Measurements from ENCODE around the gene VPS52. TPM values are rescaled to one million over a fixed set of nuclear protein-coding genes. Genes with fewer than 3 reads are reported as not detected.

The VPS52 gene
- total and polyA plus RNA-seq, 9 of the 15 experiments (the other 6 are each of a cell fraction or from before 2014, with no cell fraction given) = 24.4 to 103 (median 40.2) TPM

DNA sequence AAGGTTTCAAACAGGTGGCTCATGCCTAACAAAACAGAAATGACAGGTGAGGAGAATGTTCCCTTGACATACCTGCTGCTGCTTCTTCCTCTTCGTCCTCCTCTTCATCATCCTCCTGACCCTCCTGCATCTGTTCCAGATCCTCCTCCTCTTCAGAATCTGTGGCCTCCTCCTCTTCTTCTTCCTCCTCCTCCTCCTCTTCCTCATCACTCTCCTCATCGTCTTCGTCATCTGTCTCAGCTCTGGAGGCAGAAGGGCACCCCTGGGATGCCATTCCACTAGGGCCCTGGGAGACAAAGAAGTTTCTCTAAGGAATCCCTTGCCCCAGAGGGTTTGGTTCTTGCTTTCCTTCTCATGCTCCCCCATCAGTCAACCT is 48.3 kb upstream of the VPS52 start:
- Histone ChIP-seq H2AFZ (ENCODE audit: low read depth, low read length) (no peak overlapping the region), H3K27ac (ENCODE audit: extremely low read depth, low read depth, low read length) (peak overlapping the region; percentile 89), H3K9me3 (replicated peaks; ENCODE audit: control insufficient read depth, insufficient read depth, low read depth, low read length) (no peaks in the 10 kb centered on the region), H4K20me1 (replicated peaks; ENCODE audit: control insufficient read depth, insufficient read depth, low read length) (0 out of 2 replicates have a peak, but pooled peaks cover 3% of the 10 kb centered on the region), H3K27me3 (ENCODE audit: control insufficient read depth in 2 of 2, insufficient read depth in 2 of 2, low read length in 2 of 2) (no peaks in the 10 kb centered on the region), H3K4me3 (peak overlapping the region; percentile 3; the same call in 1 of the 2 replicates), H3K9me1 (ENCODE audit: control insufficient read depth, insufficient read depth, low read length) (peaks cover 3% of the 10 kb centered on the region), H3K4me2 (ENCODE audit: insufficient read depth, low read length) (peak overlapping the region; percentile 88), H3K9ac (ENCODE audit: insufficient read depth in 1 of 2, low read depth in 2 of 2, low read length in 2 of 2) (peak overlapping the region; percentile 30 to 55; a peak in 2 of 4 replicates), H3K36me3 (ENCODE audit: control insufficient read depth, insufficient read depth, low read length) (peaks cover 43% of the 10 kb centered on the region), H3K79me2 (ENCODE audit: control insufficient read depth, insufficient read depth, low read length) (peaks cover 52% of the 10 kb centered on the region), H3K4me1 (replicated peaks in 1 of 2; ENCODE audit: control insufficient read depth in 2 of 2, insufficient read depth in 2 of 2, low read length in 2 of 2) (peaks cover 56 to 68% of the 10 kb centered on the region in 2 experiments)
- 76% methylated on average over 3 of the region's 3 CpGs for WGBS (ENCODE audit: insufficient coverage, low coverage, missing lambda C conversion rate)
- TF ChIP-seq, protein P1, sequence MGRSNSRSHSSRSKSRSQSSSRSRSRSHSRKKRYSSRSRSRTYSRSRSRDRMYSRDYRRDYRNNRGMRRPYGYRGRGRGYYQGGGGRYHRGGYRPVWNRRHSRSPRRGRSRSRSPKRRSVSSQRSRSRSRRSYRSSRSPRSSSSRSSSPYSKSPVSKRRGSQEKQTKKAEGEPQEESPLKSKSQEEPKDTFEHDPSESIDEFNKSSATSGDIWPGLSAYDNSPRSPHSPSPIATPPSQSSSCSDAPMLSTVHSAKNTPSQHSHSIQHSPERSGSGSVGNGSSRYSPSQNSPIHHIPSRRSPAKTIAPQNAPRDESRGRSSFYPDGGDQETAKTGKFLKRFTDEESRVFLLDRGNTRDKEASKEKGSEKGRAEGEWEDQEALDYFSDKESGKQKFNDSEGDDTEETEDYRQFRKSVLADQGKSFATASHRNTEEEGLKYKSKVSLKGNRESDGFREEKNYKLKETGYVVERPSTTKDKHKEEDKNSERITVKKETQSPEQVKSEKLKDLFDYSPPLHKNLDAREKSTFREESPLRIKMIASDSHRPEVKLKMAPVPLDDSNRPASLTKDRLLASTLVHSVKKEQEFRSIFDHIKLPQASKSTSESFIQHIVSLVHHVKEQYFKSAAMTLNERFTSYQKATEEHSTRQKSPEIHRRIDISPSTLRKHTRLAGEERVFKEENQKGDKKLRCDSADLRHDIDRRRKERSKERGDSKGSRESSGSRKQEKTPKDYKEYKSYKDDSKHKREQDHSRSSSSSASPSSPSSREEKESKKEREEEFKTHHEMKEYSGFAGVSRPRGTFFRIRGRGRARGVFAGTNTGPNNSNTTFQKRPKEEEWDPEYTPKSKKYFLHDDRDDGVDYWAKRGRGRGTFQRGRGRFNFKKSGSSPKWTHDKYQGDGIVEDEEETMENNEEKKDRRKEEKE (IDR thresholded peaks at IDR 0.05; ENCODE audit: borderline replicate concordance in 1 of 2, control insufficient read depth in 1 of 2, low read depth in 2 of 2, low read length in 1 of 2) = peak in 1 of 2 experiments; percentile 35; a peak in 1 of 4 replicates
- no peak for TF ChIP-seq NFXL1 (CRISPR knock-in tag; IDR thresholded peaks at IDR 0.05)
- TF ChIP-seq, protein P2, sequence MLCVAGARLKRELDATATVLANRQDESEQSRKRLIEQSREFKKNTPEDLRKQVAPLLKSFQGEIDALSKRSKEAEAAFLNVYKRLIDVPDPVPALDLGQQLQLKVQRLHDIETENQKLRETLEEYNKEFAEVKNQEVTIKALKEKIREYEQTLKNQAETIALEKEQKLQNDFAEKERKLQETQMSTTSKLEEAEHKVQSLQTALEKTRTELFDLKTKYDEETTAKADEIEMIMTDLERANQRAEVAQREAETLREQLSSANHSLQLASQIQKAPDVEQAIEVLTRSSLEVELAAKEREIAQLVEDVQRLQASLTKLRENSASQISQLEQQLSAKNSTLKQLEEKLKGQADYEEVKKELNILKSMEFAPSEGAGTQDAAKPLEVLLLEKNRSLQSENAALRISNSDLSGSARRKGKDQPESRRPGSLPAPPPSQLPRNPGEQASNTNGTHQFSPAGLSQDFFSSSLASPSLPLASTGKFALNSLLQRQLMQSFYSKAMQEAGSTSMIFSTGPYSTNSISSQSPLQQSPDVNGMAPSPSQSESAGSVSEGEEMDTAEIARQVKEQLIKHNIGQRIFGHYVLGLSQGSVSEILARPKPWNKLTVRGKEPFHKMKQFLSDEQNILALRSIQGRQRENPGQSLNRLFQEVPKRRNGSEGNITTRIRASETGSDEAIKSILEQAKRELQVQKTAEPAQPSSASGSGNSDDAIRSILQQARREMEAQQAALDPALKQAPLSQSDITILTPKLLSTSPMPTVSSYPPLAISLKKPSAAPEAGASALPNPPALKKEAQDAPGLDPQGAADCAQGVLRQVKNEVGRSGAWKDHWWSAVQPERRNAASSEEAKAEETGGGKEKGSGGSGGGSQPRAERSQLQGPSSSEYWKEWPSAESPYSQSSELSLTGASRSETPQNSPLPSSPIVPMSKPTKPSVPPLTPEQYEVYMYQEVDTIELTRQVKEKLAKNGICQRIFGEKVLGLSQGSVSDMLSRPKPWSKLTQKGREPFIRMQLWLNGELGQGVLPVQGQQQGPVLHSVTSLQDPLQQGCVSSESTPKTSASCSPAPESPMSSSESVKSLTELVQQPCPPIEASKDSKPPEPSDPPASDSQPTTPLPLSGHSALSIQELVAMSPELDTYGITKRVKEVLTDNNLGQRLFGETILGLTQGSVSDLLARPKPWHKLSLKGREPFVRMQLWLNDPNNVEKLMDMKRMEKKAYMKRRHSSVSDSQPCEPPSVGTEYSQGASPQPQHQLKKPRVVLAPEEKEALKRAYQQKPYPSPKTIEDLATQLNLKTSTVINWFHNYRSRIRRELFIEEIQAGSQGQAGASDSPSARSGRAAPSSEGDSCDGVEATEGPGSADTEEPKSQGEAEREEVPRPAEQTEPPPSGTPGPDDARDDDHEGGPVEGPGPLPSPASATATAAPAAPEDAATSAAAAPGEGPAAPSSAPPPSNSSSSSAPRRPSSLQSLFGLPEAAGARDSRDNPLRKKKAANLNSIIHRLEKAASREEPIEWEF (CRISPR knock-in tag; IDR thresholded peaks at IDR 0.05) = no peak
- TF ChIP-seq HDGF (IDR thresholded peaks at IDR 0.05) = peak; percentile 63; the same call in 1 of the 2 replicates
- TF ChIP-seq, protein P3, sequence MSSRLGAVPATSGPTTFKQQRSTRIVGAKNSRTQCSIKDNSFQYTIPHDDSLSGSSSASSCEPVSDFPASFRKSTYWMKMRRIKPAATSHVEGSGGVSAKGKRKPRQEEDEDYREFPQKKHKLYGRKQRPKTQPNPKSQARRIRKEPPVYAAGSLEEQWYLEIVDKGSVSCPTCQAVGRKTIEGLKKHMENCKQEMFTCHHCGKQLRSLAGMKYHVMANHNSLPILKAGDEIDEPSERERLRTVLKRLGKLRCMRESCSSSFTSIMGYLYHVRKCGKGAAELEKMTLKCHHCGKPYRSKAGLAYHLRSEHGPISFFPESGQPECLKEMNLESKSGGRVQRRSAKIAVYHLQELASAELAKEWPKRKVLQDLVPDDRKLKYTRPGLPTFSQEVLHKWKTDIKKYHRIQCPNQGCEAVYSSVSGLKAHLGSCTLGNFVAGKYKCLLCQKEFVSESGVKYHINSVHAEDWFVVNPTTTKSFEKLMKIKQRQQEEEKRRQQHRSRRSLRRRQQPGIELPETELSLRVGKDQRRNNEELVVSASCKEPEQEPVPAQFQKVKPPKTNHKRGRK (tag; IDR thresholded peaks at IDR 0.05) = 0 out of 2 replicates have a peak, but pooled peaks have one; percentile 0
- TF ChIP-seq STAT5A (IDR thresholded peaks at IDR 0.05; ENCODE audit: borderline replicate concordance, low read length) = no peak
- TF ChIP-seq SUPT5H (IDR thresholded peaks at IDR 0.05) = 0 out of 2 replicates have a peak, but pooled peaks have one; percentile 18
- DNase-seq (ENCODE audit: extremely low read depth in 1 of 4, low spot score in 3 of 4) (no peak), FAIRE-seq (no peak), ATAC-seq (no peak)
- CTCF ChIA-PET (ENCODE audit: low intra/inter-chr PET ratio) = no interaction called here
- intact Hi-C loops (cut with micrococcal nuclease) = no loop called here
- BruUV-seq (replicated peaks) = no TSS peak
- POLR2A ChIA-PET = interaction anchor here (0.7 kb wide), 1 partner anchor 8 kb away, joined by 3 read pairs; no protein-coding TSS in a partner anchor
- in situ Hi-C loops (cut with MboI) = no loop called here
